ENCODE data around the gene ATRIP.

ATRIP gene

GRCh38 chr3:48418651-48419050 is 27.9 kb upstream of the ATRIP start:
- TF ChIP-seq EZH2phosphoT487 (IDR thresholded peaks at IDR 0.05; ENCODE audit: borderline replicate concordance, low read length): no peak
- Histone ChIP-seq H3K9me3 (ENCODE audit: control insufficient read depth, insufficient read depth, low read length) (no peaks in the 10 kb centered on the region), H4K20me1 (ENCODE audit: control insufficient read depth, insufficient read depth, low read depth, low read length) (no peaks in the 10 kb centered on the region), H3K27ac (ENCODE audit: low read depth, low read length) (no peak overlapping the region), H3K4me1 (ENCODE audit: control insufficient read depth, low read length) (no peaks in the 10 kb centered on the region), H3K4me2 (ENCODE audit: low read length) (no peak overlapping the region), H3K27me3 (ENCODE audit: control insufficient read depth, low read length) (no peaks in the 10 kb centered on the region), H3K4me3 (ENCODE audit: low read length) (no peak overlapping the region), H3K79me2 (ENCODE audit: control insufficient read depth, low read length) (no peaks in the 10 kb centered on the region), H3K36me3 (ENCODE audit: control insufficient read depth, low read length) (no peaks in the 10 kb centered on the region), H3K9me2 (replicated peaks; ENCODE audit: control insufficient read depth, low read length) (no peaks in the 10 kb centered on the region), H3F3A (ENCODE audit: control insufficient read depth, insufficient read depth) (no peaks in the 10 kb centered on the region)

- TF ChIP-seq CTCF (IDR thresholded peaks at IDR 0.05; ENCODE audit: low read depth, low read length, poor library complexity, severe bottlenecking): no peak
- TF ChIP-seq EZH2phosphoT487 (IDR thresholded peaks at IDR 0.05; ENCODE audit: borderline replicate concordance, low read length): no peak
- Histone ChIP-seq H3K27me3 (ENCODE audit: control insufficient read depth, low read length) (no peaks in the 10 kb centered on the region), H3K4me1 (ENCODE audit: control insufficient read depth, low read length) (no peaks in the 10 kb centered on the region), H3K4me3 (ENCODE audit: low read length) (no peak overlapping the region), H3K36me3 (ENCODE audit: control insufficient read depth, low read length) (no peaks in the 10 kb centered on the region), H3K9me3 (ENCODE audit: control insufficient read depth, insufficient read depth, low read length) (no peaks in the 10 kb centered on the region), H3K27ac (ENCODE audit: low read depth, low read length) (no peak overlapping the region), H3F3A (ENCODE audit: control insufficient read depth, insufficient read depth) (no peaks in the 10 kb centered on the region), H3K79me2 (ENCODE audit: control insufficient read depth, low read length) (no peaks in the 10 kb centered on the region), H3K4me2 (ENCODE audit: low read length) (no peak overlapping the region), H4K20me1 (ENCODE audit: control insufficient read depth, insufficient read depth, low read depth, low read length) (no peaks in the 10 kb centered on the region), H3K9me2 (replicated peaks; ENCODE audit: control insufficient read depth, low read length) (no peaks in the 10 kb centered on the region)
These were observed 27.4 kb upstream of the ATRIP start for GRCh38 chr3:48419149-48419548.

GRCh38 chr3:48419597-48419996 is 26.9 kb upstream of the ATRIP start:
- no peaks in the 10 kb centered on the region for H4K20me1 ChIP-seq (ENCODE audit: control insufficient read depth, insufficient read depth, low read depth, low read length)
- H3K9me3 ChIP-seq (ENCODE audit: control insufficient read depth, insufficient read depth, low read length): no peaks in the 10 kb centered on the region
- no peak overlapping the region for H3K27ac ChIP-seq (ENCODE audit: low read depth, low read length)
- H3K36me3 ChIP-seq (ENCODE audit: control insufficient read depth, low read length): no peaks in the 10 kb centered on the region
- no peaks in the 10 kb centered on the region for H3K79me2 ChIP-seq (ENCODE audit: control insufficient read depth, low read length)
- H3K4me1 ChIP-seq (ENCODE audit: control insufficient read depth, low read length): no peaks in the 10 kb centered on the region
- H3K27me3 ChIP-seq (ENCODE audit: control insufficient read depth, low read length): no peaks in the 10 kb centered on the region
- TF ChIP-seq EZH2phosphoT487 (IDR thresholded peaks at IDR 0.05; ENCODE audit: borderline replicate concordance, low read length): no peak
- no peak for TF ChIP-seq CTCF (IDR thresholded peaks at IDR 0.05; ENCODE audit: low read depth, low read length, poor library complexity, severe bottlenecking)
- no peak overlapping the region for H3K4me2 ChIP-seq (ENCODE audit: low read length)
- no peaks in the 10 kb centered on the region for H3K9me2 ChIP-seq (replicated peaks; ENCODE audit: control insufficient read depth, low read length)
- H3F3A ChIP-seq (ENCODE audit: control insufficient read depth, insufficient read depth): no peaks in the 10 kb centered on the region
- no peak overlapping the region for H3K4me3 ChIP-seq (ENCODE audit: low read length)

GRCh38 chr3:48420561-48420960 is 26.0 kb upstream of the ATRIP start:
- Histone ChIP-seq H3K36me3 (ENCODE audit: control insufficient read depth, low read length) (no peaks in the 10 kb centered on the region), H3K4me2 (ENCODE audit: low read length) (no peak overlapping the region), H3K27ac (ENCODE audit: low read depth, low read length) (no peak overlapping the region), H3K79me2 (ENCODE audit: control insufficient read depth, low read length) (no peaks in the 10 kb centered on the region), H3K9me2 (replicated peaks; ENCODE audit: control insufficient read depth, low read length) (no peaks in the 10 kb centered on the region), H3F3A (ENCODE audit: control insufficient read depth, insufficient read depth) (no peaks in the 10 kb centered on the region), H4K20me1 (ENCODE audit: control insufficient read depth, insufficient read depth, low read depth, low read length) (no peaks in the 10 kb centered on the region), H3K4me1 (ENCODE audit: control insufficient read depth, low read length) (no peaks in the 10 kb centered on the region), H3K27me3 (ENCODE audit: control insufficient read depth, low read length) (no peaks in the 10 kb centered on the region), H3K9me3 (ENCODE audit: control insufficient read depth, insufficient read depth, low read length) (no peaks in the 10 kb centered on the region), H3K4me3 (ENCODE audit: low read length) (no peak overlapping the region)
- TF ChIP-seq EZH2phosphoT487 (IDR thresholded peaks at IDR 0.05; ENCODE audit: borderline replicate concordance, low read length) (no peak), CTCF (IDR thresholded peaks at IDR 0.05; ENCODE audit: low read depth, low read length, poor library complexity, severe bottlenecking) (no peak)
